GM19463 (cell line): ENCODE measurements around the gene IL17D.
A peak's percentile ranks its signal among the peaks of the same experiment; 100 is the strongest.
"Not testable (repeated sequence)": the region's sequence is repeated elsewhere in the genome, so short reads cannot be mapped to it uniquely, and the experiment has no call there.

Experiments used
- ATAC-seq: cut with Tn5 transposase; IDR thresholded peaks from one replicate; pipeline ENCODE4 v1.9.1; 2021; ENCODE audit warnings: mild to moderate bottlenecking, moderate library complexity; ENCODE audit not compliant: unreplicated experiment

The IL17D gene

GRCh38 chr13:20702915-20703779, at the start of gene IL17D:
Gene IL17D, plus strand, starts transcription at chr13:20703699. Its CDS starts 303 bp downstream, at chr13:20704002.
- ATAC-seq = peak; percentile 18

- ATAC-seq = no peak
Observed at GRCh38 chr13:20654156-20654555, 49.3 kb upstream of the IL17D start.

- no peak for ATAC-seq
Observed at GRCh38 chr13:20658451-20659040, 45.0 kb upstream of the IL17D start.

GRCh38 chr13:20664351-20664750, 39.1 kb upstream of the IL17D start:
- ATAC-seq = no peak

GRCh38 chr13:20666948-20667347, 36.6 kb upstream of the IL17D start:
- ATAC-seq = no peak

GRCh38 chr13:20667857-20668437, 35.6 kb upstream of the IL17D start:
- no peak for ATAC-seq

GRCh38 chr13:20669162-20669561, 34.3 kb upstream of the IL17D start:
- ATAC-seq = no peak

GRCh38 chr13:20671789-20672188, 31.7 kb upstream of the IL17D start:
- no peak for ATAC-seq

GRCh38 chr13:20672772-20673171, 30.7 kb upstream of the IL17D start:
- no peak for ATAC-seq

- no peak for ATAC-seq
Observed at GRCh38 chr13:20673715-20674114, 29.8 kb upstream of the IL17D start.

- no peak for ATAC-seq
Observed at GRCh38 chr13:20676213-20676612, 27.3 kb upstream of the IL17D start.

- ATAC-seq = not testable (repeated sequence)
Observed at GRCh38 chr13:20678606-20679005, 24.9 kb upstream of the IL17D start.

GRCh38 chr13:20679879-20680278, 23.6 kb upstream of the IL17D start:
- ATAC-seq = no peak

GRCh38 chr13:20680416-20681080, 23.0 kb upstream of the IL17D start:
- no peak for ATAC-seq

- not testable (repeated sequence) for ATAC-seq
Observed at GRCh38 chr13:20681481-20681880, 22.0 kb upstream of the IL17D start.

GRCh38 chr13:20682061-20682460, 21.4 kb upstream of the IL17D start:
- no peak for ATAC-seq

- no peak for ATAC-seq
Observed at GRCh38 chr13:20684041-20684440, 19.5 kb upstream of the IL17D start.

- no peak for ATAC-seq
Observed at GRCh38 chr13:20684546-20684945, 19.0 kb upstream of the IL17D start.

GRCh38 chr13:20685092-20685491, 18.4 kb upstream of the IL17D start:
- no peak for ATAC-seq

GRCh38 chr13:20686167-20686566, 17.3 kb upstream of the IL17D start:
- no peak for ATAC-seq

GRCh38 chr13:20686863-20687579, 16.5 kb upstream of the IL17D start:
- no peak for ATAC-seq
